Lower leg skin (tissue), 3 donors: ENCODE results near the gene ZBTB16.

ENCODE experiments used
- POLR2A ChIP-seq, 2 donors: fragments of 450-650 bp; IDR thresholded peaks; one replicate each; pipeline ENCODE4 v1.6.1; 2016 to 2017; ENCODE audit warnings: antibody characterized with exemption in 2 of 2, mild to moderate bottlenecking in 1 of 2, moderate library complexity in 1 of 2
- TF ChIP-seq, protein P1 (sequence below), 3 donors: fragments of 450-650 bp; IDR thresholded peaks; one replicate each; pipeline ENCODE4 v1.5.1; 2016; ENCODE audit warnings: antibody characterized with exemption in 3 of 3, mild to moderate bottlenecking in 3 of 3, moderate library complexity in 2 of 3

- TF ChIP-seq, protein P1, sequence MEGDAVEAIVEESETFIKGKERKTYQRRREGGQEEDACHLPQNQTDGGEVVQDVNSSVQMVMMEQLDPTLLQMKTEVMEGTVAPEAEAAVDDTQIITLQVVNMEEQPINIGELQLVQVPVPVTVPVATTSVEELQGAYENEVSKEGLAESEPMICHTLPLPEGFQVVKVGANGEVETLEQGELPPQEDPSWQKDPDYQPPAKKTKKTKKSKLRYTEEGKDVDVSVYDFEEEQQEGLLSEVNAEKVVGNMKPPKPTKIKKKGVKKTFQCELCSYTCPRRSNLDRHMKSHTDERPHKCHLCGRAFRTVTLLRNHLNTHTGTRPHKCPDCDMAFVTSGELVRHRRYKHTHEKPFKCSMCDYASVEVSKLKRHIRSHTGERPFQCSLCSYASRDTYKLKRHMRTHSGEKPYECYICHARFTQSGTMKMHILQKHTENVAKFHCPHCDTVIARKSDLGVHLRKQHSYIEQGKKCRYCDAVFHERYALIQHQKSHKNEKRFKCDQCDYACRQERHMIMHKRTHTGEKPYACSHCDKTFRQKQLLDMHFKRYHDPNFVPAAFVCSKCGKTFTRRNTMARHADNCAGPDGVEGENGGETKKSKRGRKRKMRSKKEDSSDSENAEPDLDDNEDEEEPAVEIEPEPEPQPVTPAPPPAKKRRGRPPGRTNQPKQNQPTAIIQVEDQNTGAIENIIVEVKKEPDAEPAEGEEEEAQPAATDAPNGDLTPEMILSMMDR (IDR thresholded peaks at IDR 0.05) = no peak
- no peak for TF ChIP-seq POLR2A (IDR thresholded peaks at IDR 0.05)
Measured at GRCh38 chr11:114129142-114129541, 69.6 kb downstream of the ZBTB16 start.
